ENCODE measurements around the gene NUCB2.

The NUCB2 gene

GRCh38 chr11:17287058-17287457, 10.5 kb downstream of the NUCB2 start:
- Histone ChIP-seq H3K36me3 (ENCODE audit: control insufficient read depth in 5 of 5, insufficient read depth in 5 of 5, low read length in 5 of 5) (peaks cover 6 to 21% (median 11%) of the 10 kb centered on the region in 5 donors), H3K4me3 (ENCODE audit: low read depth in 1 of 5, low read length in 5 of 5) (no peak overlapping the region), H3K27me3 (ENCODE audit: control insufficient read depth in 5 of 5, insufficient read depth in 4 of 5, low read length in 5 of 5) (no peaks in the 10 kb centered on the region), H3K4me1 (ENCODE audit: control insufficient read depth in 5 of 5, insufficient read depth in 5 of 5, low read length in 5 of 5) (no peaks in the 10 kb centered on the region), H3K9me3 (ENCODE audit: control insufficient read depth in 5 of 5, low read length in 5 of 5) (no peaks in the 10 kb centered on the region), H3K27ac (ENCODE audit: low read depth, low read length) (no peak overlapping the region), H3K9ac (ENCODE audit: low read length in 5 of 5) (no peak overlapping the region)

- H3K4me1 ChIP-seq (ENCODE audit: control insufficient read depth in 5 of 5, insufficient read depth in 5 of 5, low read length in 5 of 5), result no peaks in the 10 kb centered on the region
- H3K27ac ChIP-seq (ENCODE audit: low read depth, low read length), result no peak overlapping the region
- H3K9me3 ChIP-seq (ENCODE audit: control insufficient read depth in 5 of 5, low read length in 5 of 5), result no peaks in the 10 kb centered on the region
- no peaks in the 10 kb centered on the region for H3K27me3 ChIP-seq (ENCODE audit: control insufficient read depth in 5 of 5, insufficient read depth in 4 of 5, low read length in 5 of 5)
- no peak overlapping the region for H3K4me3 ChIP-seq (ENCODE audit: low read depth in 1 of 5, low read length in 5 of 5)
- H3K36me3 ChIP-seq (ENCODE audit: control insufficient read depth in 5 of 5, insufficient read depth in 5 of 5, low read length in 5 of 5), result peaks cover 6 to 16% (median 11%) of the 10 kb centered on the region in 5 donors
- H3K9ac ChIP-seq (ENCODE audit: low read length in 5 of 5), result no peak overlapping the region
Observed at GRCh38 chr11:17291710-17292109, 15.2 kb downstream of the NUCB2 start.

- Histone ChIP-seq H3K27ac (ENCODE audit: low read depth, low read length) (no peak overlapping the region), H3K9me3 (ENCODE audit: control insufficient read depth in 5 of 5, low read length in 5 of 5) (no peaks in the 10 kb centered on the region), H3K4me3 (ENCODE audit: low read depth in 1 of 5, low read length in 5 of 5) (no peak overlapping the region), H3K9ac (ENCODE audit: low read length in 5 of 5) (no peak overlapping the region), H3K27me3 (ENCODE audit: control insufficient read depth in 5 of 5, insufficient read depth in 4 of 5, low read length in 5 of 5) (no peaks in the 10 kb centered on the region), H3K4me1 (ENCODE audit: control insufficient read depth in 5 of 5, insufficient read depth in 5 of 5, low read length in 5 of 5) (no peaks in the 10 kb centered on the region), H3K36me3 (ENCODE audit: control insufficient read depth in 5 of 5, insufficient read depth in 5 of 5, low read length in 5 of 5) (peaks cover 7 to 15% (median 9%) of the 10 kb centered on the region in 5 donors)
Observed at GRCh38 chr11:17293311-17293710, 16.8 kb downstream of the NUCB2 start.

GRCh38 chr11:17294033-17294432, 17.5 kb downstream of the NUCB2 start:
- Histone ChIP-seq H3K36me3 (ENCODE audit: control insufficient read depth in 5 of 5, insufficient read depth in 5 of 5, low read length in 5 of 5) (peaks cover 7 to 15% (median 9%) of the 10 kb centered on the region in 5 donors), H3K27me3 (ENCODE audit: control insufficient read depth in 5 of 5, insufficient read depth in 4 of 5, low read length in 5 of 5) (no peaks in the 10 kb centered on the region), H3K9ac (ENCODE audit: low read length in 5 of 5) (no peak overlapping the region), H3K27ac (ENCODE audit: low read depth, low read length) (no peak overlapping the region), H3K9me3 (ENCODE audit: control insufficient read depth in 5 of 5, low read length in 5 of 5) (no peaks in the 10 kb centered on the region), H3K4me1 (ENCODE audit: control insufficient read depth in 5 of 5, insufficient read depth in 5 of 5, low read length in 5 of 5) (no peaks in the 10 kb centered on the region), H3K4me3 (ENCODE audit: low read depth in 1 of 5, low read length in 5 of 5) (no peak overlapping the region)

GRCh38 chr11:17296852-17297559, 20.5 kb downstream of the NUCB2 start:
- Histone ChIP-seq H3K4me1 (ENCODE audit: control insufficient read depth in 5 of 5, insufficient read depth in 5 of 5, low read length in 5 of 5) (no peaks in the 10 kb centered on the region), H3K27ac (ENCODE audit: low read depth, low read length) (no peak overlapping the region), H3K27me3 (ENCODE audit: control insufficient read depth in 5 of 5, insufficient read depth in 4 of 5, low read length in 5 of 5) (no peaks in the 10 kb centered on the region), H3K9ac (ENCODE audit: low read length in 5 of 5) (no peak overlapping the region), H3K36me3 (ENCODE audit: control insufficient read depth in 5 of 5, insufficient read depth in 5 of 5, low read length in 5 of 5) (peaks cover 7 to 17% (median 12%) of the 10 kb centered on the region in 5 donors), H3K4me3 (ENCODE audit: low read depth in 1 of 5, low read length in 5 of 5) (no peak overlapping the region), H3K9me3 (ENCODE audit: control insufficient read depth in 5 of 5, low read length in 5 of 5) (no peaks in the 10 kb centered on the region)

- H3K9ac ChIP-seq (ENCODE audit: low read length in 5 of 5), result no peak overlapping the region
- no peaks in the 10 kb centered on the region for H3K27me3 ChIP-seq (ENCODE audit: control insufficient read depth in 5 of 5, insufficient read depth in 4 of 5, low read length in 5 of 5)
- H3K4me3 ChIP-seq (ENCODE audit: low read depth in 1 of 5, low read length in 5 of 5), result no peak overlapping the region
- no peaks in the 10 kb centered on the region for H3K4me1 ChIP-seq (ENCODE audit: control insufficient read depth in 5 of 5, insufficient read depth in 5 of 5, low read length in 5 of 5)
- H3K27ac ChIP-seq (ENCODE audit: low read depth, low read length), result no peak overlapping the region
- H3K9me3 ChIP-seq (ENCODE audit: control insufficient read depth in 5 of 5, low read length in 5 of 5), result no peaks in the 10 kb centered on the region
- peaks cover 7 to 19% (median 12%) of the 10 kb centered on the region in 5 donors for H3K36me3 ChIP-seq (ENCODE audit: control insufficient read depth in 5 of 5, insufficient read depth in 5 of 5, low read length in 5 of 5)
Observed at GRCh38 chr11:17298302-17298701, 21.8 kb downstream of the NUCB2 start.

- Histone ChIP-seq H3K9me3 (ENCODE audit: control insufficient read depth in 5 of 5, low read length in 5 of 5) (no peaks in the 10 kb centered on the region), H3K9ac (ENCODE audit: low read length in 5 of 5) (no peak overlapping the region), H3K4me1 (ENCODE audit: control insufficient read depth in 5 of 5, insufficient read depth in 5 of 5, low read length in 5 of 5) (no peaks in the 10 kb centered on the region), H3K27me3 (ENCODE audit: control insufficient read depth in 5 of 5, insufficient read depth in 4 of 5, low read length in 5 of 5) (no peaks in the 10 kb centered on the region), H3K27ac (ENCODE audit: low read depth, low read length) (no peak overlapping the region), H3K4me3 (ENCODE audit: low read depth in 1 of 5, low read length in 5 of 5) (no peak overlapping the region), H3K36me3 (ENCODE audit: control insufficient read depth in 5 of 5, insufficient read depth in 5 of 5, low read length in 5 of 5) (peaks cover 7 to 19% (median 12%) of the 10 kb centered on the region in 5 donors)
Observed at GRCh38 chr11:17300372-17300771, 23.8 kb downstream of the NUCB2 start.

- no peaks in the 10 kb centered on the region for H3K9me3 ChIP-seq (ENCODE audit: control insufficient read depth in 5 of 5, low read length in 5 of 5)
- no peak overlapping the region for H3K4me3 ChIP-seq (ENCODE audit: low read depth in 1 of 5, low read length in 5 of 5)
- H3K36me3 ChIP-seq (ENCODE audit: control insufficient read depth in 5 of 5, insufficient read depth in 5 of 5, low read length in 5 of 5), result peaks cover 7 to 43% (median 36%) of the 10 kb centered on the region in 5 donors
- no peak overlapping the region for H3K9ac ChIP-seq (ENCODE audit: low read length in 5 of 5)
- no peaks in the 10 kb centered on the region for H3K4me1 ChIP-seq (ENCODE audit: control insufficient read depth in 5 of 5, insufficient read depth in 5 of 5, low read length in 5 of 5)
- H3K27me3 ChIP-seq (ENCODE audit: control insufficient read depth in 5 of 5, insufficient read depth in 4 of 5, low read length in 5 of 5), result no peaks in the 10 kb centered on the region
- H3K27ac ChIP-seq (ENCODE audit: low read depth, low read length), result no peak overlapping the region
Observed at GRCh38 chr11:17313349-17314231, 37.1 kb downstream of the NUCB2 start.

- no peak overlapping the region for H3K4me3 ChIP-seq (ENCODE audit: low read depth in 1 of 5, low read length in 5 of 5)
- H3K9me3 ChIP-seq (ENCODE audit: control insufficient read depth in 5 of 5, low read length in 5 of 5), result no peaks in the 10 kb centered on the region
- peaks cover 7 to 41% (median 36%) of the 10 kb centered on the region in 5 donors for H3K36me3 ChIP-seq (ENCODE audit: control insufficient read depth in 5 of 5, insufficient read depth in 5 of 5, low read length in 5 of 5)
- H3K27ac ChIP-seq (ENCODE audit: low read depth, low read length), result no peak overlapping the region
- H3K4me1 ChIP-seq (ENCODE audit: control insufficient read depth in 5 of 5, insufficient read depth in 5 of 5, low read length in 5 of 5), result no peaks in the 10 kb centered on the region
- H3K27me3 ChIP-seq (ENCODE audit: control insufficient read depth in 5 of 5, insufficient read depth in 4 of 5, low read length in 5 of 5), result no peaks in the 10 kb centered on the region
- H3K9ac ChIP-seq (ENCODE audit: low read length in 5 of 5), result no peak overlapping the region
Observed at GRCh38 chr11:17314232-17314547, 37.7 kb downstream of the NUCB2 start.

GRCh38 chr11:17314904-17315426, 38.4 kb downstream of the NUCB2 start:
- Histone ChIP-seq H3K9ac (ENCODE audit: low read length in 5 of 5) (no peak overlapping the region), H3K36me3 (ENCODE audit: control insufficient read depth in 5 of 5, insufficient read depth in 5 of 5, low read length in 5 of 5) (peaks cover 7 to 34% (median 30%) of the 10 kb centered on the region in 5 donors), H3K4me3 (ENCODE audit: low read depth in 1 of 5, low read length in 5 of 5) (no peak overlapping the region)

More at GRCh38 chr11:17314904-17315426, 38.4 kb downstream of the NUCB2 start:
- no peaks in the 10 kb centered on the region for H3K9me3 ChIP-seq (ENCODE audit: control insufficient read depth in 5 of 5, low read length in 5 of 5)
- no peaks in the 10 kb centered on the region for H3K4me1 ChIP-seq (ENCODE audit: control insufficient read depth in 5 of 5, insufficient read depth in 5 of 5, low read length in 5 of 5)
- H3K27me3 ChIP-seq (ENCODE audit: control insufficient read depth in 5 of 5, insufficient read depth in 4 of 5, low read length in 5 of 5), result no peaks in the 10 kb centered on the region
- no peak overlapping the region for H3K27ac ChIP-seq (ENCODE audit: low read depth, low read length)

Data from subcutaneous abdominal adipose tissue (tissue), 5 donors.